HL-60 (cell line): ENCODE data around the gene SMC3.

Experiments
- DNase-seq, 2 experiments: peaks; one replicate each; pipeline ENCODE4 v3.0.0-alpha.2; 2010 to 2020; ENCODE audit warnings: low read depth in 1 of 2, low spot score in 1 of 2
- H3K27ac ChIP-seq: fragments of 250-450 bp; sonication (Bioruptor Pico); replicated peaks from 2 replicates; pipeline ENCODE4 v1.5.1; 2020; ENCODE audit warnings: mild to moderate bottlenecking, moderate library complexity
- H3K27me3 ChIP-seq: fragments of 250-450 bp; sonication (Bioruptor Pico); 2 replicates; pipeline ENCODE4 v1.5.1; 2021; ENCODE audit warnings: mild to moderate bottlenecking, moderate library complexity; ENCODE audit not compliant: insufficient read depth, poor library complexity, severe bottlenecking
- H3K4me3 ChIP-seq: replicated peaks from 2 replicates; pipeline ENCODE4 v1.5.1; 2011; ENCODE audit warnings: mild to moderate bottlenecking, control low read depth, low read length; ENCODE audit not compliant: insufficient read depth
- CTCF ChIP-seq: IDR thresholded peaks from one replicate; pipeline ENCODE4 v1.5.1; 2011; ENCODE audit warnings: low read length, control low read depth, inconsistent platforms; ENCODE audit not compliant: insufficient read depth
- GABPA ChIP-seq: IDR thresholded peaks from 2 replicates; pipeline ENCODE4 v1.6.1; 2012; ENCODE audit warnings: low read depth
- POLR2AphosphoS5 ChIP-seq: IDR thresholded peaks from 2 replicates; pipeline ENCODE4 v1.6.1; 2012; ENCODE audit warnings: low read depth
- REST ChIP-seq: IDR thresholded peaks from 2 replicates; pipeline ENCODE4 v1.6.1; 2012; ENCODE audit warnings: low read depth; ENCODE audit not compliant: insufficient replicate concordance
- SPI1 ChIP-seq: IDR thresholded peaks from 2 replicates; pipeline ENCODE4 v1.6.1; 2012; ENCODE audit warnings: low read depth, mild to moderate bottlenecking, borderline replicate concordance

The SMC3 gene

DNA sequence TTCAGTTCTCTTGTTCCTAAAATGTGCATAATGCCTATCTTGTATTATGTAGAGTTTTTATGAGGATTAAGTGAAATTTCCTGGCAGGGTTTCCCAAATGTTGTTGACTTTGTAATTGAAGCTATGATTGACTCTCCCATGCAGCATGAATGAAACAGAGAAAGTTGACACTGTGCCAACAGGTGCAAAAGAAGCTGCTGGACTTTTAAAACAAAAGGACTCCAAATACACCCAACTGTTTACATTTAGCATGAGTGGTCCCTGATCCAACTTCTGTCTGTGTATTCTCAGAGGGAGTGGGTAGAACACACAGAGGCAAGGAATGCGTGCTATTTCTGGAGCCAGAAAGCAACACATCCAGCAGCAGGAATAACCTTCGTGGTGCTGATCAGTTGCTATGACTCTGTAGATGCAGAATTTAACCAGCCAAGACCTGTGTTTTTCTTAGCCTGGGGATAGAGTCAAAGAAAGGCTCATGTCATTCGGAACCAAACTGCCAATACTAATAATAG, 62.2 kb downstream of the SMC3 start:
- H3K27ac ChIP-seq, result no peak overlapping the region
- H3K27me3 ChIP-seq, result no peaks in the 10 kb centered on the region
- H3K4me3 ChIP-seq, result no peak overlapping the region
- no peak for DNase-seq
- TF ChIP-seq REST, result no peak
- TF ChIP-seq SPI1, result no peak

DNA sequence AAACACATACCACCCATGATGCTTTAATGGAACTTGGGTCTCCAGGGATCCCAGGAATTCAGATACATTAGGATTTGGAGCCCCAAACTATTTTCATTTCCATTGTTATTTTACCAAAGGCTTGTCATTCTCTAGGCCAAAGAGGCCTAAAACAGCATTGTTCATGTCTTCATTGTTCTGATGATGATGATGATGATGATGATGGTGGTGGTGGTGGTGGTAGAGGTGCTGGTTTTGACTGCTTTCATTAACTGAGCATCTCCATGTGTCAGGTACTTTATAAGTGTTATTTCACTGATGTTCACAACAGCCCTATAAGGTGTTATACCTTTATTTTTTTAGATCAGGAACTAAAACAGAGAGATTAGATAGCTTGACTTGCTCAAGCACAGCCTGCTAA, 64.4 kb downstream of the SMC3 start:
- no peak for DNase-seq
- no peak overlapping the region for H3K4me3 ChIP-seq
- no peak overlapping the region for H3K27ac ChIP-seq
- TF ChIP-seq GABPA, result no peak
- TF ChIP-seq REST, result no peak
- no peak for TF ChIP-seq POLR2AphosphoS5
- no peak for TF ChIP-seq CTCF
- TF ChIP-seq SPI1, result no peak
- H3K27me3 ChIP-seq, result no peaks in the 10 kb centered on the region

DNA sequence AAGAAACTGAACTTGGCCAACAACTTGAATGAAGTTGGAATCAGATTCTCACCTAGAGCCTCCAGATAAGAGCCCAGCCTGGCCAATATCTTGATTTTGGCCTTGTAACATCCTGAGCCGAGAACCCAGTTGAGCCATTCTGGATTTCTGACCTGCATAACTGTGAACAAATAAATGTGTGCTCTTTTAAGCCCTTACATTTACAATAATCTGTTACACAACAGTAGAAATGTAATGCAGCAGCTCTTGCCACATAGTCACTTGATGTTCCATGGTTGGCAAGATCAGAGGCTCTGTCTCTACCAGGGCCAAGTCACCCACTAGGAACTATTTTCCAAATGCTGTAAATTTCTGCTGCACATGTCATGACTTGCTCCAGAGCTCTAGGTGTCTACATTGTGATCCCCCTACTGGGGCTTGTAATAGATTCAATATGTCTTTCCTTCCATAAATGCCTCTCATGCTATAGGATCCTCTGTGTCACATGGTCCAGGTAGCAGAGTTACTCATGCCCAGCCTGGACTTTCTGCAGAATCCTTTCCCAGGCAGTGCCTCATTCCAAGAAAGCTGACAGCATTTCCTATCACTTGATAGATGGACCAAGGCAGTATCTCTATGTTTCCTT, 65.2 kb downstream of the SMC3 start:
- TF ChIP-seq POLR2AphosphoS5, result no peak
- no peak for TF ChIP-seq CTCF
- TF ChIP-seq REST, result no peak
- no peak for TF ChIP-seq SPI1
- TF ChIP-seq GABPA, result no peak
- no peak for DNase-seq
- no peak overlapping the region for H3K27ac ChIP-seq
- no peaks in the 10 kb centered on the region for H3K27me3 ChIP-seq
- no peak overlapping the region for H3K4me3 ChIP-seq
